Muscle layer of duodenum (tissue), 2 donors: ENCODE data around the gene POLN.

Experiments
- H3K27ac ChIP-seq: one replicate; pipeline ENCODE4 v1.7.0; 2013; ENCODE audit warnings: mild to moderate bottlenecking, low read length
- H3K27me3 ChIP-seq: one replicate; pipeline ENCODE4 v1.7.0; 2013; ENCODE audit warnings: low read depth, mild to moderate bottlenecking, control low read depth, low read length
- H3K36me3 ChIP-seq, 2 donors: one replicate each; pipeline ENCODE4 v1.7.0; 2013; ENCODE audit warnings: low read length in 2 of 2, control low read depth in 1 of 2, mild to moderate bottlenecking in 1 of 2; ENCODE audit not compliant: insufficient read depth in 2 of 2, control insufficient read depth in 1 of 2
- H3K4me1 ChIP-seq, 2 donors: one replicate each; pipeline ENCODE4 v1.7.0; 2013; ENCODE audit warnings: low read length in 2 of 2, mild to moderate bottlenecking in 2 of 2, control low read depth in 1 of 2, moderate library complexity in 1 of 2; ENCODE audit not compliant: insufficient read depth in 2 of 2, control insufficient read depth in 1 of 2
- H3K4me3 ChIP-seq, 2 donors: one replicate each; pipeline ENCODE4 v1.7.0; 2013; ENCODE audit warnings: low read length in 2 of 2, low read depth in 1 of 2, mild to moderate bottlenecking in 1 of 2
- H3K9me3 ChIP-seq, 2 donors: one replicate each; pipeline ENCODE4 v1.7.0; 2013; ENCODE audit warnings: low read length in 2 of 2, control low read depth in 1 of 2, mild to moderate bottlenecking in 1 of 2; ENCODE audit not compliant: control insufficient read depth in 1 of 2
- donor health status: healthy.

POLN gene

GRCh38 chr4:2104556-2105345 is 137.2 kb downstream of the POLN start:
- H3K4me1 ChIP-seq = no peaks in the 10 kb centered on the region
- H3K9me3 ChIP-seq = peaks cover 9 to 30% of the 10 kb centered on the region in 2 donors
- no peaks in the 10 kb centered on the region for H3K27me3 ChIP-seq
- no peaks in the 10 kb centered on the region for H3K36me3 ChIP-seq
- no peak overlapping the region for H3K4me3 ChIP-seq
- no peak overlapping the region for H3K27ac ChIP-seq

DNA sequence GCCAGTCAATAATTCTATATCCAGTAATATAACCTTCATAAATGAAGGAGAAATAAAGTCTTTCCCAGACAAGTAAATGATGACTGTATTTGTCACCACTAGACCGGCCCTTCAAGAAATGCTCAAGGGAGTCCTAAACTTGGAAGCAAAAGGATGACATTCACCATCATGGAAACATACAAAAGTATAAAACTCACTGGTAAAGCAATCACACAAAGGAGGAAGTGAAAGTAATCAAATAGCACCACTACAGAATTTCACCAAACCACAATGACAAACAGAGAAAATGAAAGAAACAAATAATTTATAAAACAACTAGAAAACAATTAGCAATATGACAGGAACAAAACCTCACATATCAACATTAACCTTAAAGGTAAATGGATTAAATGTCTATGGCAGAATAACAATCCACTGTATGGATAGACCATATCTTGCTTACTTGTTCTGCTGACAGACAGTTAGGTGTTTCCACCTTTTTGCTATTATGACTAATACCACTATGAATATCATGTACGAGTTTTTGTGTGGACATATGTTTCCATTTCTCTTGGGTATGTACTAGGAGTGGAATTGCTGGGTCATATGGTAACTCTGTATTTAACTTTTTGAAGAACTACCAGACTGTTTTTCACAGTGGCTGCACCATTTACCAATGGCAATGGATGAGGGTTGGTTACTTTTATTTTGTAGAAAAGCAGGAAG is 137.9 kb downstream of the POLN start:
- Histone ChIP-seq H3K9me3 (peaks cover 9 to 30% of the 10 kb centered on the region in 2 donors), H3K36me3 (no peaks in the 10 kb centered on the region), H3K4me1 (no peaks in the 10 kb centered on the region), H3K27me3 (no peaks in the 10 kb centered on the region), H3K4me3 (no peak overlapping the region), H3K27ac (no peak overlapping the region)

GRCh38 chr4:2103127-2103842 is 138.6 kb downstream of the POLN start:
- H3K36me3 ChIP-seq = no peaks in the 10 kb centered on the region
- H3K4me1 ChIP-seq = no peaks in the 10 kb centered on the region
- H3K27me3 ChIP-seq = no peaks in the 10 kb centered on the region
- no peak overlapping the region for H3K27ac ChIP-seq
- no peak overlapping the region for H3K4me3 ChIP-seq
- H3K9me3 ChIP-seq = peaks cover 9 to 30% of the 10 kb centered on the region in 2 donors

- Histone ChIP-seq H3K4me3 (no peak overlapping the region), H3K4me1 (no peaks in the 10 kb centered on the region), H3K36me3 (no peaks in the 10 kb centered on the region), H3K27me3 (no peaks in the 10 kb centered on the region), H3K9me3 (peaks cover 9 to 30% of the 10 kb centered on the region in 2 donors), H3K27ac (no peak overlapping the region)
Measured at GRCh38 chr4:2102045-2102883, 139.7 kb downstream of the POLN start.

GRCh38 chr4:2101346-2102044 is 140.4 kb downstream of the POLN start:
- no peak overlapping the region for H3K27ac ChIP-seq
- H3K27me3 ChIP-seq = no peaks in the 10 kb centered on the region
- peaks cover 13 to 33% of the 10 kb centered on the region in 2 donors for H3K9me3 ChIP-seq
- H3K36me3 ChIP-seq = no peaks in the 10 kb centered on the region
- H3K4me3 ChIP-seq = no peak overlapping the region
- H3K4me1 ChIP-seq = no peaks in the 10 kb centered on the region

- Histone ChIP-seq H3K27ac (no peak overlapping the region), H3K36me3 (no peaks in the 10 kb centered on the region), H3K9me3 (peaks cover 3 to 6% of the 10 kb centered on the region in 2 donors), H3K4me1 (no peaks in the 10 kb centered on the region), H3K4me3 (no peak overlapping the region), H3K27me3 (no peaks in the 10 kb centered on the region)
Measured at GRCh38 chr4:2096073-2096609, 145.8 kb downstream of the POLN start.

- Histone ChIP-seq H3K36me3 (no peaks in the 10 kb centered on the region), H3K27me3 (no peaks in the 10 kb centered on the region), H3K4me1 (no peaks in the 10 kb centered on the region), H3K27ac (no peak overlapping the region), H3K9me3 (peaks cover 3 to 6% of the 10 kb centered on the region in 2 donors), H3K4me3 (no peak overlapping the region)
Measured at GRCh38 chr4:2095236-2096072, 146.5 kb downstream of the POLN start.

DNA sequence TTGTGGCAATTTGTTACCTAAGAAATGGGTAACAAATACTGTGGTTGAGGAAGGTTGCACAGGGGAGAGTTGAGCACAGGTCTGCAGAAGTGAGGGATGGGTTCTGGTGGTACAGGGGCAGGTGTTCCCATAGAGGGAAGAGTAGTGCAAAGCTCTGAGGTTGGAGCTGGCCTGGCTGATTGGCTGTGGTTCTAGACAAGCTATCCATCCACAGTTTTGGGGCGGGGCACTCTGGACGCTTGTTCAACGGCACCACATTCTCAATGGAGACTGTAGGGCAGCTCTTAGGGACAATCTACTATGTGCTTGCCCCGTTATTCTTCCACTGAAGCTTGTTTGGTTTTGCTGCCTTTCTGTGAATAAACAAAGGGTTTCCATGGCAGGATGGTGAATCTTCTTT is 147.4 kb downstream of the POLN start:
- Histone ChIP-seq H3K4me1 (no peaks in the 10 kb centered on the region), H3K4me3 (no peak overlapping the region), H3K27me3 (no peaks in the 10 kb centered on the region), H3K36me3 (no peaks in the 10 kb centered on the region), H3K27ac (no peak overlapping the region), H3K9me3 (peaks cover 3 to 6% of the 10 kb centered on the region in 2 donors)

GRCh38 chr4:2093265-2093664 is 148.7 kb downstream of the POLN start:
- H3K27me3 ChIP-seq = no peaks in the 10 kb centered on the region
- no peak overlapping the region for H3K27ac ChIP-seq
- H3K36me3 ChIP-seq = no peaks in the 10 kb centered on the region
- no peaks in the 10 kb centered on the region for H3K4me1 ChIP-seq
- H3K9me3 ChIP-seq = peaks cover 3 to 6% of the 10 kb centered on the region in 2 donors
- H3K4me3 ChIP-seq = no peak overlapping the region

DNA sequence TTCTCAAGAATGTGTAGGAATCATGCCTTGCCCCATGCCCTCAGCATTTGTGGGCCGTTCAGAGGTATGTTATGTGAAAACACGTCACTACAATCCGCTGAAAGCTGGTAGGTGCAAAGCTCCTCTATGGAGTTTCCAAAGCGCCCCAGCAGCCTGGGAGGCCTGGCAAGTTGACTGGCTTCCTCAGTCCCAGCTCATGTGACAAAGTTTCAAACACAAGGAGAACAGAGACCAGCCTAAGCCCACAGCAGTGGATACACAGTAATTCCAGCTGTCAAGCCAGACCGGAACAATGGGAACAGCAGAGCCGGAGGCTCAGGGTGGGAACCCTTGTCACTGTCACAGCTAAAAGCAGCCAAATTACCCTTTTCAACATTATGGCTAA is 149.3 kb downstream of the POLN start:
- Histone ChIP-seq H3K36me3 (no peaks in the 10 kb centered on the region), H3K27ac (no peak overlapping the region), H3K4me3 (no peak overlapping the region), H3K4me1 (no peaks in the 10 kb centered on the region), H3K9me3 (peaks cover 3 to 6% of the 10 kb centered on the region in 2 donors), H3K27me3 (no peaks in the 10 kb centered on the region)
